ENCODE results near the gene USO1. TPM values are rescaled to one million over a fixed set of nuclear protein-coding genes. Genes with fewer than 3 reads are reported as not detected.

The USO1 gene, protein sequence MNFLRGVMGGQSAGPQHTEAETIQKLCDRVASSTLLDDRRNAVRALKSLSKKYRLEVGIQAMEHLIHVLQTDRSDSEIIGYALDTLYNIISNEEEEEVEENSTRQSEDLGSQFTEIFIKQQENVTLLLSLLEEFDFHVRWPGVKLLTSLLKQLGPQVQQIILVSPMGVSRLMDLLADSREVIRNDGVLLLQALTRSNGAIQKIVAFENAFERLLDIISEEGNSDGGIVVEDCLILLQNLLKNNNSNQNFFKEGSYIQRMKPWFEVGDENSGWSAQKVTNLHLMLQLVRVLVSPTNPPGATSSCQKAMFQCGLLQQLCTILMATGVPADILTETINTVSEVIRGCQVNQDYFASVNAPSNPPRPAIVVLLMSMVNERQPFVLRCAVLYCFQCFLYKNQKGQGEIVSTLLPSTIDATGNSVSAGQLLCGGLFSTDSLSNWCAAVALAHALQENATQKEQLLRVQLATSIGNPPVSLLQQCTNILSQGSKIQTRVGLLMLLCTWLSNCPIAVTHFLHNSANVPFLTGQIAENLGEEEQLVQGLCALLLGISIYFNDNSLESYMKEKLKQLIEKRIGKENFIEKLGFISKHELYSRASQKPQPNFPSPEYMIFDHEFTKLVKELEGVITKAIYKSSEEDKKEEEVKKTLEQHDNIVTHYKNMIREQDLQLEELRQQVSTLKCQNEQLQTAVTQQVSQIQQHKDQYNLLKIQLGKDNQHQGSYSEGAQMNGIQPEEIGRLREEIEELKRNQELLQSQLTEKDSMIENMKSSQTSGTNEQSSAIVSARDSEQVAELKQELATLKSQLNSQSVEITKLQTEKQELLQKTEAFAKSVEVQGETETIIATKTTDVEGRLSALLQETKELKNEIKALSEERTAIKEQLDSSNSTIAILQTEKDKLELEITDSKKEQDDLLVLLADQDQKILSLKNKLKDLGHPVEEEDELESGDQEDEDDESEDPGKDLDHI
- 154 and 191 TPM in 2 replicates for total RNA-seq

DNA sequence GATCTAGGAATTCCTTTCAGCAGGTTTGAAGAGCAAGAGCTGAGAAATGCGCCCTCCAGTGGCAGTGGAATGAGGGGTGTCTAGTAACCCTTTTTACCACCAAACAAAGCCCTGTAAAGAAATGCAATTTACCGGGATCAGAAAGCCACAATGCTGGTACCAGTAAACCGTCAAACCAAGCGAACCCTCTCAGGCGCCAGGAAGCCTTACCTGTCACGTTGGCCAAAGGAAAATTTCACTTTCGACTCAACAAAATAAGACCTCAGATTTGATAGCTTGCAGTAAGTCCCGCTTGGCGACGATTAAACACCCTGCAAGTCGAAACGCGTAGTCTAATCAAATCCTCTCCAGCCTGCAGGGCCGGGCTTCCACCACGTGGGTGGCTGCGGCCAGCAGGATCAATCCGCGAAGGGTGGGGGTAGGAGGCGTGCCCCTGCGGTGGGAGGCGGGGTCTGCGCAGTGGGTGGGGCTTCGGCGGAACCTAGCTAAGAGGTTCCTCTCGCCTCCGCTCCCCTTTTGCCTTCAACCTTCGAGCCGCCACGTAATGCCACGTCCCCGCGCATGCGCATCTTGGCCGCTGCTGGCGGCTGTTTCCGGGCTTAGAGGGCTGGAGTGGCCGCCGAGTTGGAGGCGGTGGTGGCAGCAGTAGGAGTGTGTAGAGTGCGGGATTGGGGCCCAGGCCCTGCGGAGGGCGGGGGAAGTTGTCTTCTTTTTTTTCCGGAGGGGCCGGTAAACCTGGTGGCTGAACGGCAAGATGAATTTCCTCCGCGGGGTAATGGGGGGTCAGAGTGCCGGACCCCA, at the start of gene USO1:
TSS of gene USO1 (plus strand) at position 512 of the 801 bp plus-strand sequence. CDS start at position 755, 243 bp downstream.

Other genes starting within 250 kb of the USO1 start
- 27.6 and 35.1 TPM in 2 replicates for gene RCHY1, start 210.2 kb upstream of the USO1 start, total RNA-seq
- gene THAP6, start 210.1 kb upstream of the USO1 start, total RNA-seq: 11.3 and 15.2 TPM in 2 replicates
- not detected in 2 replicates for gene ODAPH, start 168.5 kb upstream of the USO1 start, total RNA-seq
- gene CDKL2, start 94.0 kb upstream of the USO1 start, total RNA-seq: under 0.01 and 1.1 TPM in 2 replicates
- gene G3BP2, start 51.2 kb upstream of the USO1 start, total RNA-seq: 288 and 293 TPM in 2 replicates
- 0.19 TPM in 1 of 2 replicates, not detected in the other for gene PPEF2, start 177.9 kb downstream of the USO1 start, total RNA-seq
- gene NAAA, start 216.4 kb downstream of the USO1 start, total RNA-seq: 28.5 and 43.1 TPM in 2 replicates

Measured in regular cardiac myocyte (primary cell).